Neural progenitor cell (in vitro differentiated cells): Measurements from ENCODE around the gene UNC13B. TPM values are rescaled to one million over a fixed set of nuclear protein-coding genes. Genes with fewer than 3 reads are reported as not detected.
"Not testable (repeated sequence)": the region's sequence is repeated elsewhere in the genome, so short reads cannot be mapped to it uniquely, and the experiment has no call there.

Experiments
- DNase-seq: peaks from one replicate; pipeline ENCODE4 v3.0.0-alpha.2; 2016; ENCODE audit warnings: low spot score
- H2AFZ ChIP-seq: fragments of 200-600 bp; sonication (generic); replicated peaks from 2 replicates; pipeline ENCODE4 v1.6.1; 2016; ENCODE audit warnings: antibody characterized with exemption
- H3F3A ChIP-seq: fragments of 200-600 bp; sonication (generic); 2 replicates; pipeline ENCODE4 v1.6.1; 2016; ENCODE audit warnings: antibody characterized with exemption, low read depth
- H3K27ac ChIP-seq: fragments of 200-600 bp; sonication (generic); 2 replicates; pipeline ENCODE4 v1.5.1; 2016; ENCODE audit warnings: mild to moderate bottlenecking
- H3K27me3 ChIP-seq: fragments of 200-600 bp; sonication (generic); 2 replicates; pipeline ENCODE4 v1.6.1; 2016; ENCODE audit warnings: mild to moderate bottlenecking, moderate library complexity
- H3K36me3 ChIP-seq: fragments of 200-600 bp; sonication (generic); 2 replicates; pipeline ENCODE4 v1.5.1; 2016
- H3K4me1 ChIP-seq: fragments of 200-600 bp; sonication (generic); 2 replicates; pipeline ENCODE4 v1.6.1; 2016; ENCODE audit warnings: mixed run types
- H3K4me2 ChIP-seq: fragments of 200-600 bp; sonication (generic); 2 replicates; pipeline ENCODE4 v1.6.1; 2016
- H3K4me3 ChIP-seq: fragments of 200-600 bp; sonication (generic); 2 replicates; pipeline ENCODE4 v1.5.1; 2016
- H3K79me2 ChIP-seq: fragments of 200-600 bp; sonication (generic); 2 replicates; pipeline ENCODE4 v1.6.1; 2016; ENCODE audit warnings: low read depth
- H3K9ac ChIP-seq: fragments of 200-600 bp; sonication (generic); 2 replicates; pipeline ENCODE4 v1.6.1; 2016
- H3K9me3 ChIP-seq: fragments of 200-600 bp; sonication (generic); 2 replicates; pipeline ENCODE4 v1.5.1; 2016; ENCODE audit warnings: low read depth
- H4K20me1 ChIP-seq: fragments of 200-600 bp; sonication (generic); 2 replicates; pipeline ENCODE4 v1.6.1; 2016; ENCODE audit warnings: low read depth
- H3K27ac Mint-ChIP-seq: 3 replicates; pipeline ENCODE4 v1.8.0; 2021; ENCODE audit warnings: mixed read lengths
- H3K27me3 Mint-ChIP-seq: 2 replicates; pipeline ENCODE4 v1.8.0; 2022; ENCODE audit warnings: low read depth, mild to moderate bottlenecking, inconsistent platforms, moderate library complexity, mixed read lengths; ENCODE audit not compliant: insufficient read depth
- H3K36me3 Mint-ChIP-seq: 3 replicates; pipeline ENCODE4 v1.8.0; 2021; ENCODE audit warnings: mixed read lengths
- H3K4me1 Mint-ChIP-seq: 3 replicates; pipeline ENCODE4 v1.8.0; 2021; ENCODE audit warnings: mixed read lengths
- H3K4me3 Mint-ChIP-seq: 3 replicates; pipeline ENCODE4 v1.8.0; 2021; ENCODE audit warnings: mild to moderate bottlenecking, moderate library complexity, mixed read lengths
- H3K9me3 Mint-ChIP-seq: 3 replicates; pipeline ENCODE4 v1.8.0; 2020; ENCODE audit warnings: mixed read lengths
- CTCF ChIP-seq: fragments of 200-600 bp; sonication (generic); IDR thresholded peaks from 2 replicates; pipeline ENCODE4 v1.5.1; 2017; ENCODE audit warnings: antibody characterized with exemption, mild to moderate bottlenecking
- EZH2 ChIP-seq: fragments of 200-600 bp; sonication (generic); IDR thresholded peaks from 2 replicates; pipeline ENCODE4 v1.6.1; 2017; ENCODE audit warnings: antibody characterized with exemption, mild to moderate bottlenecking, moderate library complexity
- EZH2phosphoT487 ChIP-seq: fragments of 200-600 bp; sonication (generic); IDR thresholded peaks from 2 replicates; pipeline ENCODE4 v1.6.1; 2017; ENCODE audit warnings: antibody characterized with exemption
- total RNA-seq: library from RNA; depleted of rRNA; stranded (reverse); fragments of >200 nt; gene quantifications from 2 replicates; pipeline ENCODE4 v1.2.3, GENCODE V29; 2015; ENCODE audit warnings: low replicate concordance

Gene UNC13B
- total RNA-seq, 1 donor from 2014 or later = 40.7 TPM

GRCh38 chr9:35179347-35180280 lies 17.8 kb downstream of the UNC13B start:
- TF ChIP-seq EZH2 = no peak
- TF ChIP-seq CTCF = no peak
- no peak for TF ChIP-seq EZH2phosphoT487
- Histone ChIP-seq H3F3A (no peaks in the 10 kb centered on the region), H3K27ac (no peak overlapping the region), H3K27me3 (no peaks in the 10 kb centered on the region), H3K9ac (no peak overlapping the region), H3K9me3 (peaks cover 9% of the 10 kb centered on the region), H3K4me1 (no peaks in the 10 kb centered on the region), H3K4me3 (no peak overlapping the region), H3K4me2 (no peak overlapping the region), H4K20me1 (no peaks in the 10 kb centered on the region), H2AFZ (no peak overlapping the region), H3K79me2 (peaks cover 6% of the 10 kb centered on the region), H3K36me3 (no peaks in the 10 kb centered on the region)
- Mint-ChIP-seq H3K4me3 (no peak overlapping the region), H3K36me3 (no peaks in the 10 kb centered on the region), H3K27me3 (peaks cover 2% of the 10 kb centered on the region), H3K27ac (no peak overlapping the region), H3K4me1 (no peaks in the 10 kb centered on the region), H3K9me3 (peaks cover 20% of the 10 kb centered on the region)
- no peak for DNase-seq

GRCh38 chr9:35180801-35181200 lies 19.0 kb downstream of the UNC13B start:
- peaks cover 9% of the 10 kb centered on the region for H3K9me3 ChIP-seq
- no peak overlapping the region for H3K4me3 ChIP-seq
- no peaks in the 10 kb centered on the region for H3K27me3 ChIP-seq
- H3K27me3 Mint-ChIP-seq = peaks cover 4% of the 10 kb centered on the region
- H3K4me1 Mint-ChIP-seq = no peaks in the 10 kb centered on the region
- no peaks in the 10 kb centered on the region for H4K20me1 ChIP-seq
- peaks cover 6% of the 10 kb centered on the region for H3K79me2 ChIP-seq
- no peak overlapping the region for H3K27ac ChIP-seq
- no peaks in the 10 kb centered on the region for H3K36me3 Mint-ChIP-seq
- no peak overlapping the region for H2AFZ ChIP-seq
- H3K27ac Mint-ChIP-seq = no peak overlapping the region
- no peaks in the 10 kb centered on the region for H3F3A ChIP-seq
- no peak overlapping the region for H3K4me3 Mint-ChIP-seq
- peaks cover 27% of the 10 kb centered on the region for H3K9me3 Mint-ChIP-seq
- no peak overlapping the region for H3K9ac ChIP-seq
- H3K4me1 ChIP-seq = no peaks in the 10 kb centered on the region
- TF ChIP-seq CTCF = no peak
- TF ChIP-seq EZH2 = no peak
- no peak for TF ChIP-seq EZH2phosphoT487
- no peaks in the 10 kb centered on the region for H3K36me3 ChIP-seq
- DNase-seq = no peak
- H3K4me2 ChIP-seq = no peak overlapping the region

GRCh38 chr9:35182401-35182800 lies 20.6 kb downstream of the UNC13B start:
- H3K27ac Mint-ChIP-seq, H3K4me1 ChIP-seq, H3K36me3 Mint-ChIP-seq, H3K4me3 Mint-ChIP-seq, H3K4me3 ChIP-seq, DNase-seq, H3K27me3 ChIP-seq, H3K9me3 ChIP-seq, H4K20me1 ChIP-seq, H3K27me3 Mint-ChIP-seq, H3K4me2 ChIP-seq, H3K27ac ChIP-seq, H2AFZ ChIP-seq, H3K36me3 ChIP-seq, H3F3A ChIP-seq, H3K4me1 Mint-ChIP-seq, H3K9ac ChIP-seq, H3K79me2 ChIP-seq: not testable (repeated sequence)
- H3K9me3 Mint-ChIP-seq = peaks cover 29% of the 10 kb centered on the region

GRCh38 chr9:35182996-35183754 lies 21.4 kb downstream of the UNC13B start:
- not testable (repeated sequence) for H3K27me3 ChIP-seq, H3K4me3 ChIP-seq, H3K4me3 Mint-ChIP-seq, H3K27ac Mint-ChIP-seq, H4K20me1 ChIP-seq, H3K9ac ChIP-seq, H3K4me1 ChIP-seq, H3K4me1 Mint-ChIP-seq, H3K27ac ChIP-seq, H3K4me2 ChIP-seq, H3K36me3 Mint-ChIP-seq, H3K36me3 ChIP-seq, H3F3A ChIP-seq, H2AFZ ChIP-seq, H3K9me3 ChIP-seq, H3K27me3 Mint-ChIP-seq, DNase-seq, H3K79me2 ChIP-seq
- H3K9me3 Mint-ChIP-seq = peaks cover 25% of the 10 kb centered on the region

GRCh38 chr9:35183755-35184480 lies 22.1 kb downstream of the UNC13B start:
- not testable (repeated sequence) for H3K9me3 ChIP-seq, H3K36me3 Mint-ChIP-seq

More at GRCh38 chr9:35183755-35184480, 22.1 kb downstream of the UNC13B start:
- DNase-seq, H3K4me2 ChIP-seq, H3K9ac ChIP-seq, H3K27me3 Mint-ChIP-seq, H2AFZ ChIP-seq, H3F3A ChIP-seq, H4K20me1 ChIP-seq, H3K27ac Mint-ChIP-seq, H3K4me3 ChIP-seq, H3K4me3 Mint-ChIP-seq, H3K4me1 ChIP-seq, H3K27me3 ChIP-seq, H3K36me3 ChIP-seq, H3K79me2 ChIP-seq, H3K4me1 Mint-ChIP-seq, H3K27ac ChIP-seq: not testable (repeated sequence)
- peaks cover 25% of the 10 kb centered on the region for H3K9me3 Mint-ChIP-seq
